Endothelial cell of umbilical vein (primary cell): ENCODE results near the gene RABL3. TPM values are rescaled to one million over a fixed set of nuclear protein-coding genes. Genes with fewer than 3 reads are reported as not detected.

ENCODE experiments used
- BruUV-seq: library from RNA; stranded (reverse); fragments of 400-500 nt; replicated peaks from 2 replicates; lab custom pipeline; 2021; lab: Mats Ljungman, UMichigan
- CTCF ChIA-PET: fragments of 300-600, 350-600 bp; sonication (Branson Sonifier 250); formaldehyde crosslinking; loops from one replicate; lab custom pipeline; 2021; ENCODE audit warnings: antibody characterized with exemption, inconsistent platforms; lab: Charles Lee
- POLR2A ChIA-PET: fragments of 300-600, 350-600 bp; sonication (Branson Sonifier 250); formaldehyde crosslinking; loops from one replicate; lab custom pipeline; 2021; ENCODE audit warnings: antibody characterized with exemption, inconsistent platforms; lab: Charles Lee
- DNase-seq: peaks from one replicate; pipeline ENCODE4 v3.0.0-alpha.2; 2011; ENCODE audit warnings: low read depth, low spot score
- FAIRE-seq: peaks from 2 replicates; lab custom pipeline; 2011; peaks lifted over from hg19 to GRCh38; lab: Jason Lieb, UNC
- H2AFZ ChIP-seq: 2 replicates; pipeline ENCODE4 v1.6.0; 2012; ENCODE audit warnings: low read depth, low read length, control low read depth, inconsistent platforms
- H3K27ac ChIP-seq: 2 replicates; pipeline ENCODE4 v1.5.1; 2011; ENCODE audit warnings: low read depth, mild to moderate bottlenecking, control low read depth, low read length, moderate library complexity; ENCODE audit not compliant: insufficient read depth
- H3K27me3 ChIP-seq, 2 experiments: 2 replicates each; pipeline versions ENCODE4 v1.6.0 to v1.6.1; 2011; ENCODE audit warnings: low read length in 2 of 2, mixed read lengths in 1 of 2; ENCODE audit not compliant: control insufficient read depth in 2 of 2, insufficient read depth in 2 of 2
- H3K36me3 ChIP-seq, 2 experiments: 2 replicates in 1 of 2; 3 replicates in 1 of 2; pipeline ENCODE4 v1.5.1; 2011; ENCODE audit warnings: low read length in 2 of 2, mild to moderate bottlenecking in 1 of 2, moderate library complexity in 1 of 2; ENCODE audit not compliant: control insufficient read depth in 2 of 2, insufficient read depth in 2 of 2; ENCODE audit errors: extremely low read depth in 1 of 2
- H3K4me1 ChIP-seq: 3 replicates; pipeline ENCODE4 v1.5.1; 2011; ENCODE audit warnings: mild to moderate bottlenecking, low read length; ENCODE audit not compliant: control insufficient read depth, insufficient read depth; ENCODE audit errors: extremely low read depth
- H3K4me2 ChIP-seq: 2 replicates; pipeline ENCODE4 v1.6.1; 2011; ENCODE audit warnings: low read length, control low read depth, mixed read lengths; ENCODE audit not compliant: insufficient read depth
- H3K4me3 ChIP-seq, 3 experiments: fragments of 200-600 bp in 1 of 3; sonication (generic), shearing (Covaris generic) in 1 of 3; replicated peaks in 1 of 3; 2 replicates each; pipeline ENCODE4 v1.5.1; 2011 to 2016; ENCODE audit warnings: control low read depth in 3 of 3, low read length in 3 of 3, mild to moderate bottlenecking in 2 of 3, inconsistent platforms in 1 of 3, low read depth in 1 of 3, moderate library complexity in 1 of 3; ENCODE audit not compliant: insufficient read depth in 1 of 3
- H3K79me2 ChIP-seq: 2 replicates; pipeline ENCODE4 v1.6.0; 2012; ENCODE audit warnings: low read length, inconsistent platforms; ENCODE audit not compliant: control insufficient read depth, insufficient read depth
- H3K9ac ChIP-seq: replicated peaks from 2 replicates; pipeline ENCODE3; 2011; ENCODE audit warnings: low read length, control low read depth; ENCODE audit not compliant: insufficient read depth; ENCODE audit errors: extremely low read depth
- H3K9me1 ChIP-seq: replicated peaks from 3 replicates; pipeline ENCODE4 v1.6.0; 2011; ENCODE audit warnings: mild to moderate bottlenecking, low read length; ENCODE audit not compliant: control insufficient read depth, insufficient read depth; ENCODE audit errors: extremely low read depth
- H3K9me3 ChIP-seq: replicated peaks from 2 replicates; pipeline ENCODE4 v1.5.1; 2012; ENCODE audit warnings: low read length, inconsistent platforms; ENCODE audit not compliant: control insufficient read depth, insufficient read depth
- H4K20me1 ChIP-seq: replicated peaks from 2 replicates; pipeline ENCODE3; 2011; ENCODE audit warnings: mild to moderate bottlenecking, low read length; ENCODE audit not compliant: control insufficient read depth, insufficient read depth; ENCODE audit errors: extremely low read depth
- CTCF ChIP-seq, 2 donors: IDR thresholded peaks; 1 replicate in 1 of 2; 2 replicates in 1 of 2; pipeline ENCODE4 v1.5.1; 2011; ENCODE audit warnings: low read length in 2 of 2, mild to moderate bottlenecking in 2 of 2, moderate library complexity in 2 of 2, control low read depth in 1 of 2, inconsistent platforms in 1 of 2, low read depth in 1 of 2; ENCODE audit not compliant: insufficient read depth in 1 of 2; ENCODE audit errors: extremely low read depth in 1 of 2
- EZH2 ChIP-seq: IDR thresholded peaks from 2 replicates; pipeline ENCODE4 v1.6.1; 2012; ENCODE audit warnings: borderline replicate concordance, low read depth, mild to moderate bottlenecking, moderate library complexity, low read length, inconsistent platforms; ENCODE audit not compliant: severe bottlenecking
- FOS ChIP-seq: IDR thresholded peaks from 2 replicates; pipeline ENCODE4 v1.6.1; 2011; ENCODE audit warnings: mild to moderate bottlenecking, low read length, moderate library complexity, borderline replicate concordance; ENCODE audit not compliant: insufficient read depth
- GATA2 ChIP-seq: IDR thresholded peaks from 2 replicates; pipeline ENCODE4 v1.7.0; 2011; ENCODE audit warnings: low read depth, mild to moderate bottlenecking, moderate library complexity, mixed read lengths, low read length; ENCODE audit not compliant: insufficient read length, insufficient read depth
- JUN ChIP-seq: IDR thresholded peaks from 2 replicates; pipeline ENCODE4 v1.6.1; 2011; ENCODE audit warnings: borderline replicate concordance, low read depth; ENCODE audit not compliant: insufficient read length, insufficient read depth
- MYC ChIP-seq: IDR thresholded peaks from one replicate; pipeline ENCODE4 v1.6.1; 2011; ENCODE audit warnings: mild to moderate bottlenecking, low read depth, low read length
- POLR2A ChIP-seq: IDR thresholded peaks from 2 replicates; pipeline ENCODE4 v1.6.1; 2012; ENCODE audit warnings: low read depth, mild to moderate bottlenecking, control low read depth, low read length
- POLR2AphosphoS5 ChIP-seq: IDR thresholded peaks from 2 replicates; pipeline ENCODE4 v1.6.1; 2012; ENCODE audit warnings: low read depth, mild to moderate bottlenecking, control low read depth, low read length, moderate library complexity; ENCODE audit not compliant: insufficient read depth
- dilution Hi-C: fragments of 300-500 bp; cut with MboI; formaldehyde crosslinking; loops from one replicate; pipeline ENCODE4 v1.15.0; 2019; ENCODE audit warnings: low sequenced_read_pairs; ENCODE audit not compliant: extremely low pct_ligation_motif_present
- intact Hi-C: fragments of 100-400 bp; cut with micrococcal nuclease; formaldehyde crosslinking; loops from one replicate; pipeline ENCODE4 v1.10.0; 2022
- polyA plus RNA-seq, 4 experiments: library from polyadenylated mRNA; depleted of rRNA in 3 of 4; stranded (reverse) in 3 of 4; unstranded in 1 of 4; fragments of >200 nt; gene quantifications; 2 replicates each; pipeline versions ENCODE4 v1.2.1 to v1.2.3, GENCODE V29; 2011 to 2012; ENCODE audit warnings: missing spikeins in 1 of 4
- total RNA-seq: library from RNA; stranded (reverse); gene quantifications from 2 replicates; pipeline ENCODE4 v1.2.3, GENCODE V29; 2021
- TF ChIP-seq, protein P1 (sequence below): IDR thresholded peaks from 2 replicates; pipeline ENCODE4 v1.6.1; 2011; ENCODE audit not compliant: insufficient read depth, insufficient read length

The RABL3 gene
- total and polyA plus RNA-seq, 2 donors (not counting 3 experiments of a cell fraction or from before 2014, with no cell fraction given), result 4.3 to 24.9 TPM

- Histone ChIP-seq H3K4me1 (no peaks in the 10 kb centered on the region), H3K27me3 (no peaks in the 10 kb centered on the region), H3K36me3 (no peaks in the 10 kb centered on the region), H3K4me3 (no peak overlapping the region), H3K27ac (no peak overlapping the region), H3K79me2 (peaks cover 50% of the 10 kb centered on the region), H2AFZ (no peak overlapping the region), H3K4me2 (no peak overlapping the region), H3K9me1 (no peaks in the 10 kb centered on the region), H3K9me3 (no peaks in the 10 kb centered on the region), H4K20me1 (no peaks in the 10 kb centered on the region), H3K9ac (no peak overlapping the region)
- no peak for FAIRE-seq
- CTCF ChIA-PET, result interaction anchor here (1.7 to 1.9 kb wide), 2 partner anchors 29 to 31 kb away, joined by 5 to 6 read pairs; no protein-coding TSS in a partner anchor
- dilution Hi-C loops, result no loop called here
- POLR2A ChIA-PET, result no interaction called here
- no peak for TF ChIP-seq JUN
- TF ChIP-seq, protein P1, sequence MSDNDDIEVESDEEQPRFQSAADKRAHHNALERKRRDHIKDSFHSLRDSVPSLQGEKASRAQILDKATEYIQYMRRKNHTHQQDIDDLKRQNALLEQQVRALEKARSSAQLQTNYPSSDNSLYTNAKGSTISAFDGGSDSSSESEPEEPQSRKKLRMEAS, result no peak
- no peak for TF ChIP-seq FOS
- no peak for TF ChIP-seq CTCF (IDR thresholded peaks at IDR 0.05; ENCODE audit: extremely low read depth in 1 of 2, insufficient read depth in 1 of 2, low read depth in 1 of 2, low read length in 2 of 2)
- intact Hi-C loops, result no loop called here
- no peak for DNase-seq
- BruUV-seq, result no TSS peak
These were observed 21.9 kb upstream of the RABL3 start for GRCh38 chr3:120764206-120764605.

DNA sequence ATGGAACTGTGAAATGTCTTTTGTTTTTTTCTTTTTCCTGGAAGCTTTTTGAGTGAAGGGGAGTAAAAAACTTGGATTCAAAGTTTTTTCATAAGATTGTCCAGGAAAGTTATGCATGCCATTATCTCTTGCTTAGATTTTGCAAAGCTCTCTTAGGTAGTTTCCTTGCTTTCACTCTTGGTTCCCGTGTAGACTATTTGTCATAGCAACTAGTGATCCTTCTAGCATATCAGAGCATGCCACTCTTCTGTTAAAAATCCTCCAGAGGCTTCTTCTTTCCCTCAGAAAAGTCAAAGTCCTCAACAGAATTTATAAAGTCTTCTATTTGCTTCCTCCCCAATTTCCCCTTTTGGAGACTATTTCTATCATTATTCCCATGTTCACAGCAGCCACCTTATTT is 21.3 kb upstream of the RABL3 start:
- ChIA-PET POLR2A (no interaction called here), CTCF (interaction anchor here (1.2 to 1.9 kb wide), 2 partner anchors 30 to 32 kb away, joined by 3 to 6 read pairs; no protein-coding TSS in a partner anchor)
- Histone ChIP-seq H3K27ac (no peak overlapping the region), H3K4me3 (no peak overlapping the region), H3K4me1 (no peaks in the 10 kb centered on the region), H3K36me3 (no peaks in the 10 kb centered on the region), H4K20me1 (no peaks in the 10 kb centered on the region), H3K9ac (no peak overlapping the region), H3K4me2 (no peak overlapping the region), H3K9me3 (no peaks in the 10 kb centered on the region), H3K79me2 (peaks cover 47% of the 10 kb centered on the region), H3K9me1 (no peaks in the 10 kb centered on the region), H3K27me3 (no peaks in the 10 kb centered on the region), H2AFZ (no peak overlapping the region)
- TF ChIP-seq CTCF (IDR thresholded peaks at IDR 0.05; ENCODE audit: extremely low read depth in 1 of 2, insufficient read depth in 1 of 2, low read depth in 1 of 2, low read length in 2 of 2) (no peak), EZH2 (no peak), FOS (no peak), MYC (no peak), POLR2A (no peak), GATA2 (no peak), POLR2AphosphoS5 (no peak), JUN (no peak)
- TF ChIP-seq, protein P1, result no peak
- dilution Hi-C loops, result no loop called here
- DNase-seq (no peak), FAIRE-seq (no peak)
- BruUV-seq, result no TSS peak
- intact Hi-C loops, result no loop called here
